Activated T-cell treated with anti-CD3 and anti-CD28 coated beads, Interleukin-2, amount 50 U/mL, for 24 hours (primary cell): ENCODE measurements around the gene STK32C.
"Not testable (repeated sequence)": the region's sequence is repeated elsewhere in the genome, so short reads cannot be mapped to it uniquely, and the experiment has no call there.

Experiments used
- DNase-seq: peaks from one replicate; pipeline ENCODE4 v3.0.0-alpha.2; 2020
- H3K27ac Mint-ChIP-seq: 2 replicates; pipeline ENCODE4 v1.8.0; 2020; ENCODE audit warnings: mild to moderate bottlenecking, mixed read lengths
- H3K27me3 Mint-ChIP-seq: 2 replicates; pipeline ENCODE4 v1.8.0; 2020; ENCODE audit warnings: mixed read lengths
- H3K36me3 Mint-ChIP-seq: 2 replicates; pipeline ENCODE4 v1.8.0; 2020; ENCODE audit warnings: low read depth, mixed read lengths
- H3K4me1 Mint-ChIP-seq: 2 replicates; pipeline ENCODE4 v1.8.0; 2020; ENCODE audit warnings: low read depth, mixed read lengths
- H3K4me3 Mint-ChIP-seq: 2 replicates; pipeline ENCODE4 v1.8.0; 2020; ENCODE audit warnings: mild to moderate bottlenecking, moderate library complexity, mixed read lengths
- H3K9me3 Mint-ChIP-seq: 2 replicates; pipeline ENCODE4 v1.8.0; 2020; ENCODE audit warnings: mixed read lengths

STK32C gene

GRCh38 chr10:132163826-132164515 lies 143.8 kb downstream of the STK32C start:
- Mint-ChIP-seq H3K4me1 (peaks cover 22% of the 10 kb centered on the region), H3K27ac (no peak overlapping the region), H3K27me3 (no peaks in the 10 kb centered on the region), H3K36me3 (no peaks in the 10 kb centered on the region), H3K9me3 (no peaks in the 10 kb centered on the region), H3K4me3 (no peak overlapping the region)
- no peak for DNase-seq

- H3K9me3 Mint-ChIP-seq = no peaks in the 10 kb centered on the region
- peaks cover 24% of the 10 kb centered on the region for H3K4me1 Mint-ChIP-seq
- no peaks in the 10 kb centered on the region for H3K27me3 Mint-ChIP-seq
- H3K4me3 Mint-ChIP-seq = no peak overlapping the region
- no peaks in the 10 kb centered on the region for H3K36me3 Mint-ChIP-seq
- peak; percentile 68 for DNase-seq
- no peak overlapping the region for H3K27ac Mint-ChIP-seq
These were observed 144.4 kb downstream of the STK32C start for GRCh38 chr10:132163278-132163765.

- no peak for DNase-seq
- Mint-ChIP-seq H3K36me3 (no peaks in the 10 kb centered on the region), H3K27me3 (no peaks in the 10 kb centered on the region), H3K4me3 (no peak overlapping the region), H3K4me1 (peaks cover 28% of the 10 kb centered on the region), H3K9me3 (no peaks in the 10 kb centered on the region), H3K27ac (peak overlapping the region; percentile 94)
These were observed 145.0 kb downstream of the STK32C start for GRCh38 chr10:132162590-132163277.

GRCh38 chr10:132162021-132162531 lies 145.7 kb downstream of the STK32C start:
- no peaks in the 10 kb centered on the region for H3K9me3 Mint-ChIP-seq
- no peaks in the 10 kb centered on the region for H3K36me3 Mint-ChIP-seq
- H3K4me1 Mint-ChIP-seq = peaks cover 28% of the 10 kb centered on the region
- peak overlapping the region; percentile 57 for H3K4me3 Mint-ChIP-seq
- H3K27me3 Mint-ChIP-seq = no peaks in the 10 kb centered on the region
- peak; percentile 59 for DNase-seq
- peak overlapping the region; percentile 94 for H3K27ac Mint-ChIP-seq

- H3K9me3 Mint-ChIP-seq, H3K4me3 Mint-ChIP-seq, DNase-seq, H3K36me3 Mint-ChIP-seq, H3K27ac Mint-ChIP-seq, H3K27me3 Mint-ChIP-seq: not testable (repeated sequence)
- H3K4me1 Mint-ChIP-seq = peaks cover 25% of the 10 kb centered on the region
These were observed 146.7 kb downstream of the STK32C start for GRCh38 chr10:132160834-132161622.

- H3K4me1 Mint-ChIP-seq = peaks cover 25% of the 10 kb centered on the region
- not testable (repeated sequence) for H3K27ac Mint-ChIP-seq, H3K27me3 Mint-ChIP-seq, H3K9me3 Mint-ChIP-seq, H3K36me3 Mint-ChIP-seq, H3K4me3 Mint-ChIP-seq, DNase-seq
These were observed 147.5 kb downstream of the STK32C start for GRCh38 chr10:132160231-132160630.

GRCh38 chr10:132159302-132160230 lies 148.2 kb downstream of the STK32C start:
- H3K27ac Mint-ChIP-seq = peak overlapping the region; percentile 33
- H3K36me3 Mint-ChIP-seq, DNase-seq, H3K4me3 Mint-ChIP-seq, H3K9me3 Mint-ChIP-seq, H3K27me3 Mint-ChIP-seq: not testable (repeated sequence)
- peaks cover 25% of the 10 kb centered on the region for H3K4me1 Mint-ChIP-seq

- no peaks in the 10 kb centered on the region for H3K9me3 Mint-ChIP-seq
- H3K27me3 Mint-ChIP-seq = no peaks in the 10 kb centered on the region
- no peaks in the 10 kb centered on the region for H3K36me3 Mint-ChIP-seq
- no peak for DNase-seq
- H3K4me1 Mint-ChIP-seq = peaks cover 25% of the 10 kb centered on the region
- no peak overlapping the region for H3K4me3 Mint-ChIP-seq
- H3K27ac Mint-ChIP-seq = peak overlapping the region; percentile 33
These were observed 148.9 kb downstream of the STK32C start for GRCh38 chr10:132158823-132159222.

GRCh38 chr10:132158122-132158741 lies 149.5 kb downstream of the STK32C start:
- Mint-ChIP-seq H3K27me3 (no peaks in the 10 kb centered on the region), H3K36me3 (no peaks in the 10 kb centered on the region), H3K9me3 (no peaks in the 10 kb centered on the region), H3K27ac (peak overlapping the region; percentile 29), H3K4me3 (no peak overlapping the region), H3K4me1 (peaks cover 23% of the 10 kb centered on the region)
- DNase-seq = peak; percentile 60
